ENCODE results near the gene AK2. TPM values are rescaled to one million over a fixed set of nuclear protein-coding genes. Genes with fewer than 3 reads are reported as not detected.

AK2 gene
- total RNA-seq, 1 experiment from 2014 or later, result 159 TPM

- Histone ChIP-seq H3K14ac (ENCODE audit: insufficient read depth, low read length) (no peak overlapping the region), H2BK15ac (ENCODE audit: low read depth, low read length) (no peak overlapping the region), H3K4me1 (ENCODE audit: insufficient read depth, low read length) (no peaks in the 10 kb centered on the region), H2AK5ac (ENCODE audit: insufficient read length, low read length) (no peak overlapping the region), H3K23ac (ENCODE audit: insufficient read length, low read depth, low read length) (no peak overlapping the region), H4K20me1 (ENCODE audit: control insufficient read depth, insufficient read depth, insufficient read length) (no peaks in the 10 kb centered on the region), H3T11ph (ENCODE audit: low read length) (no peak overlapping the region), H2AFZ (ENCODE audit: low read length) (no peak overlapping the region), H4K8ac (replicated peaks; ENCODE audit: insufficient read length, low read depth, low read length) (no peak overlapping the region), H3K23me2 (ENCODE audit: insufficient read length, low read depth, low read length, poor library complexity, severe bottlenecking) (peaks cover 4% of the 10 kb centered on the region), H2BK12ac (ENCODE audit: insufficient read length, low read depth, low read length) (no peak overlapping the region), H3K4ac (ENCODE audit: low read depth, low read length) (no peak overlapping the region), H3K79me2 (ENCODE audit: insufficient read depth, low read length) (no peaks in the 10 kb centered on the region), H3K27ac (ENCODE audit: insufficient read length, low read depth, low read length) (no peak overlapping the region), H3K4me2 (ENCODE audit: insufficient read depth, insufficient read length, low read length) (no peak overlapping the region), H2BK5ac (ENCODE audit: insufficient read length, low read length) (no peak overlapping the region), H3K9me3 (ENCODE audit: control insufficient read depth, low read depth, low read length) (no peaks in the 10 kb centered on the region), H3K18ac (ENCODE audit: insufficient read length, low read depth, low read length) (no peak overlapping the region), H3K79me1 (ENCODE audit: insufficient read depth, low read depth, low read length, poor library complexity, severe bottlenecking) (no peaks in the 10 kb centered on the region), H3K56ac (ENCODE audit: insufficient read length, low read depth, low read length) (no peak overlapping the region), H3K27me3 (ENCODE audit: insufficient read depth, low read length) (peaks cover 13% of the 10 kb centered on the region), H3K9ac (ENCODE audit: extremely low read depth, insufficient read length, low read length) (no peak overlapping the region), H2BK120ac (ENCODE audit: low read depth, low read length, poor library complexity, severe bottlenecking) (no peak overlapping the region), H4K91ac (ENCODE audit: insufficient read length, low read depth, low read length) (no peak overlapping the region), H2BK20ac (ENCODE audit: low read depth, low read length, poor library complexity, severe bottlenecking) (no peak overlapping the region), H4K5ac (ENCODE audit: insufficient read length, low read depth, low read length) (no peak overlapping the region)
- Mint-ChIP-seq H3K4me1 (peaks cover 12 to 13% of the 10 kb centered on the region in 2 experiments), H3K9me3 (peaks cover 0 to 2% of the 10 kb centered on the region in 2 experiments; a peak in 1 of 5 replicates), H3K27me3 (ENCODE audit: low read depth) (peaks cover 62% of the 10 kb centered on the region), H3K4me3 (no peak overlapping the region), H3K36me3 (ENCODE audit: insufficient read depth in 1 of 3, low read depth in 3 of 3) (no peaks in the 10 kb centered on the region), H3K27ac (no peak overlapping the region)
- DNase-seq, result no peak
- TF ChIP-seq CTCF (conservative IDR thresholded peaks at IDR 0.05), result no peak
Measured at GRCh38 chr1:32969566-32969965, 67.1 kb downstream of the AK2 start.
